K562 (cell line): ENCODE data around the gene BCAR3.

Experiments
- CEBPB ChIP-seq: fragments of 450-650 bp; IDR thresholded peaks from 2 replicates; pipeline ENCODE4 v1.6.1; 2016; ENCODE audit warnings: missing genetic modification characterization, missing compliant biosample characterization
- MAFG ChIP-seq: fragments of 450-650 bp; conservative IDR thresholded peaks from 2 replicates; pipeline ENCODE4 v1.6.1; 2016; ENCODE audit warnings: missing genetic modification characterization, missing compliant biosample characterization
- MTA3 ChIP-seq: fragments of 450-650 bp; formaldehyde crosslinking; IDR thresholded peaks from 2 replicates; pipeline ENCODE4 v1.6.1; 2017; ENCODE audit warnings: mild to moderate bottlenecking, borderline replicate concordance
- MXI1 ChIP-seq: IDR thresholded peaks from 2 replicates; pipeline ENCODE4 v1.6.1; 2011; ENCODE audit warnings: low read depth, mild to moderate bottlenecking, improper control_type of control experiment, low read length
- POLR2A ChIP-seq: fragments of 450-650 bp; conservative IDR thresholded peaks from 2 replicates; pipeline ENCODE4 v1.6.1; 2016
- PTBP1 ChIP-seq: fragments of 200-400 bp; formaldehyde crosslinking; IDR thresholded peaks from 2 replicates; pipeline ENCODE4 v1.6.1; 2017; ENCODE audit warnings: low read depth, low read length
- SMARCA4 ChIP-seq: fragments of 450-650 bp; IDR thresholded peaks from 2 replicates; pipeline ENCODE4 v1.6.1; 2016
- ZEB2 ChIP-seq: fragments of 450-650 bp; IDR thresholded peaks from 2 replicates; pipeline ENCODE4 v1.6.1; 2016
- ZNF408 ChIP-seq: fragments of 250-450 bp; sonication (Bioruptor Pico); IDR thresholded peaks from 2 replicates; pipeline ENCODE4 v1.4.0; 2020; ENCODE audit warnings: low read depth, mild to moderate bottlenecking, moderate library complexity
- TF ChIP-seq, protein P1 (sequence below), 3 experiments: IDR thresholded peaks in 2 of 3; conservative IDR thresholded peaks in 1 of 3; 2 replicates each; pipeline ENCODE4 v1.5.1; 2011 to 2012; ENCODE audit warnings: low read length in 3 of 3, mild to moderate bottlenecking in 3 of 3, control low read depth in 2 of 3, improper control_type of control experiment in 1 of 3, inconsistent platforms in 1 of 3, low read depth in 1 of 3, mixed read lengths in 1 of 3, moderate library complexity in 1 of 3; ENCODE audit not compliant: insufficient read depth in 2 of 3
- TF ChIP-seq, protein P2 (sequence below): sonication (generic); formaldehyde crosslinking; IDR thresholded peaks from 2 replicates; pipeline ENCODE4 v1.8.1; 2023; ENCODE audit warnings: missing genetic modification reagents, mild to moderate bottlenecking, borderline replicate concordance
- TF ChIP-seq, protein P3 (sequence below): sonication (generic); formaldehyde crosslinking; IDR thresholded peaks from 2 replicates; pipeline ENCODE4 v1.8.0; 2023; ENCODE audit warnings: mild to moderate bottlenecking, missing genetic modification reagents

DNA sequence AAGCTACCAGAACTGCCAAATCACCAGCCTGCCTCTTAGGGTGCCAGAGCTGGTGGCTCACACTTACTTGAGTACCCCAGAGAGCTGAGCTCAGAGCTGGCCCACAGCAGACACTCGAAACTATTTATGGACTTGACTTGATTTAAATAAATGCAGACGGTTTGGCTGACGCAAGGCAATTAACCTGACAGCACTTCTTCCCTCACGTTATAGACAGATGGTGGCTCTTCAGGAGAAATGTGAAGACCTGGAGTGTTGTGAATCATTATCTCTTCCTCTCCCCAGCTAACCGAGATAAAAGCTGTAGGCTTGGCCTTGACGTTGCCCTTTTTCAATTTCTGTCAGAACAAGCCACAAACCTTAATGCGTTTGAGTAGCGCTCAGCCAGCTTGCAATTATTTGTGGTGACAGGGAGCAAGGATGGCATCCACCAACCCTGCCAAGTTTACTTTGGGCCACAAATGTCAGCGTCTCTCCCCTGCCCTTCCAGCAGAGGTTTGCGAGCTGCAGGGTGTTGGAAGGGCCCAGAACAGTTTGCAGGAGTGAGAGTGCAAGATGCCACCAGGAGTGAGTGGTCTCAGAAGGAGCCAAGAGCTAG lies 34.0 kb upstream of the BCAR3 start:
- no peak for TF ChIP-seq ZEB2
- TF ChIP-seq PTBP1: no peak
- no peak for TF ChIP-seq CEBPB (tag)
- TF ChIP-seq MXI1: no peak
- TF ChIP-seq SMARCA4: no peak
- TF ChIP-seq MAFG (tag): no peak
- no peak for TF ChIP-seq MTA3
- TF ChIP-seq, protein P1, sequence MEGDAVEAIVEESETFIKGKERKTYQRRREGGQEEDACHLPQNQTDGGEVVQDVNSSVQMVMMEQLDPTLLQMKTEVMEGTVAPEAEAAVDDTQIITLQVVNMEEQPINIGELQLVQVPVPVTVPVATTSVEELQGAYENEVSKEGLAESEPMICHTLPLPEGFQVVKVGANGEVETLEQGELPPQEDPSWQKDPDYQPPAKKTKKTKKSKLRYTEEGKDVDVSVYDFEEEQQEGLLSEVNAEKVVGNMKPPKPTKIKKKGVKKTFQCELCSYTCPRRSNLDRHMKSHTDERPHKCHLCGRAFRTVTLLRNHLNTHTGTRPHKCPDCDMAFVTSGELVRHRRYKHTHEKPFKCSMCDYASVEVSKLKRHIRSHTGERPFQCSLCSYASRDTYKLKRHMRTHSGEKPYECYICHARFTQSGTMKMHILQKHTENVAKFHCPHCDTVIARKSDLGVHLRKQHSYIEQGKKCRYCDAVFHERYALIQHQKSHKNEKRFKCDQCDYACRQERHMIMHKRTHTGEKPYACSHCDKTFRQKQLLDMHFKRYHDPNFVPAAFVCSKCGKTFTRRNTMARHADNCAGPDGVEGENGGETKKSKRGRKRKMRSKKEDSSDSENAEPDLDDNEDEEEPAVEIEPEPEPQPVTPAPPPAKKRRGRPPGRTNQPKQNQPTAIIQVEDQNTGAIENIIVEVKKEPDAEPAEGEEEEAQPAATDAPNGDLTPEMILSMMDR (IDR thresholded peaks at IDR 0.05 in 2 of 3, conservative IDR thresholded peaks at IDR 0.05 in 1 of 3; ENCODE audit: insufficient read depth in 2 of 3, low read depth in 1 of 3, low read length in 3 of 3): no peak
- TF ChIP-seq, protein P2, sequence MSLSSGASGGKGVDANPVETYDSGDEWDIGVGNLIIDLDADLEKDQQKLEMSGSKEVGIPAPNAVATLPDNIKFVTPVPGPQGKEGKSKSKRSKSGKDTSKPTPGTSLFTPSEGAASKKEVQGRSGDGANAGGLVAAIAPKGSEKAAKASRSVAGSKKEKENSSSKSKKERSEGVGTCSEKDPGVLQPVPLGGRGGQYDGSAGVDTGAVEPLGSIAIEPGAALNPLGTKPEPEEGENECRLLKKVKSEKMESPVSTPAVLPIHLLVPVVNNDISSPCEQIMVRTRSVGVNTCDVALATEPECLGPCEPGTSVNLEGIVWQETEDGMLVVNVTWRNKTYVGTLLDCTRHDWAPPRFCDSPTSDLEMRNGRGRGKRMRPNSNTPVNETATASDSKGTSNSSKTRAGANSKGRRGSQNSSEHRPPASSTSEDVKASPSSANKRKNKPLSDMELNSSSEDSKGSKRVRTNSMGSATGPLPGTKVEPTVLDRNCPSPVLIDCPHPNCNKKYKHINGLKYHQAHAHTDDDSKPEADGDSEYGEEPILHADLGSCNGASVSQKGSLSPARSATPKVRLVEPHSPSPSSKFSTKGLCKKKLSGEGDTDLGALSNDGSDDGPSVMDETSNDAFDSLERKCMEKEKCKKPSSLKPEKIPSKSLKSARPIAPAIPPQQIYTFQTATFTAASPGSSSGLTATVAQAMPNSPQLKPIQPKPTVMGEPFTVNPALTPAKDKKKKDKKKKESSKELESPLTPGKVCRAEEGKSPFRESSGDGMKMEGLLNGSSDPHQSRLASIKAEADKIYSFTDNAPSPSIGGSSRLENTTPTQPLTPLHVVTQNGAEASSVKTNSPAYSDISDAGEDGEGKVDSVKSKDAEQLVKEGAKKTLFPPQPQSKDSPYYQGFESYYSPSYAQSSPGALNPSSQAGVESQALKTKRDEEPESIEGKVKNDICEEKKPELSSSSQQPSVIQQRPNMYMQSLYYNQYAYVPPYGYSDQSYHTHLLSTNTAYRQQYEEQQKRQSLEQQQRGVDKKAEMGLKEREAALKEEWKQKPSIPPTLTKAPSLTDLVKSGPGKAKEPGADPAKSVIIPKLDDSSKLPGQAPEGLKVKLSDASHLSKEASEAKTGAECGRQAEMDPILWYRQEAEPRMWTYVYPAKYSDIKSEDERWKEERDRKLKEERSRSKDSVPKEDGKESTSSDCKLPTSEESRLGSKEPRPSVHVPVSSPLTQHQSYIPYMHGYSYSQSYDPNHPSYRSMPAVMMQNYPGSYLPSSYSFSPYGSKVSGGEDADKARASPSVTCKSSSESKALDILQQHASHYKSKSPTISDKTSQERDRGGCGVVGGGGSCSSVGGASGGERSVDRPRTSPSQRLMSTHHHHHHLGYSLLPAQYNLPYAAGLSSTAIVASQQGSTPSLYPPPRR: no peak
- TF ChIP-seq ZNF408 (CRISPR knock-in tag): no peak
- no peak for TF ChIP-seq POLR2A
- TF ChIP-seq, protein P3, sequence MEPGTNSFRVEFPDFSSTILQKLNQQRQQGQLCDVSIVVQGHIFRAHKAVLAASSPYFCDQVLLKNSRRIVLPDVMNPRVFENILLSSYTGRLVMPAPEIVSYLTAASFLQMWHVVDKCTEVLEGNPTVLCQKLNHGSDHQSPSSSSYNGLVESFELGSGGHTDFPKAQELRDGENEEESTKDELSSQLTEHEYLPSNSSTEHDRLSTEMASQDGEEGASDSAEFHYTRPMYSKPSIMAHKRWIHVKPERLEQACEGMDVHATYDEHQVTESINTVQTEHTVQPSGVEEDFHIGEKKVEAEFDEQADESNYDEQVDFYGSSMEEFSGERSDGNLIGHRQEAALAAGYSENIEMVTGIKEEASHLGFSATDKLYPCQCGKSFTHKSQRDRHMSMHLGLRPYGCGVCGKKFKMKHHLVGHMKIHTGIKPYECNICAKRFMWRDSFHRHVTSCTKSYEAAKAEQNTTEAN: no peak
